A549 (cell line): ENCODE data around the gene GRHL1. TPM values are rescaled to one million over a fixed set of nuclear protein-coding genes. Genes with fewer than 3 reads are reported as not detected.

ENCODE experiments used
- ATAC-seq, 2 experiments: fragments of 200-7000 bp in 1 of 2; fragments of >200 bp in 1 of 2; cut with Nextera tagmentation in 1 of 2; cut with Tn5 transposase in 1 of 2; 3 replicates each; pipeline versions ENCODE4 v1.8.0 to v1.9.1; 2018 to 2020; ENCODE audit warnings: mild to moderate bottlenecking in 1 of 2, moderate library complexity in 1 of 2
- CTCF ChIA-PET: fragments of 300-600 bp; sonication (Branson Sonifier 250); formaldehyde crosslinking; extraction: SDS; loops from one replicate; lab custom pipeline; 2021; ENCODE audit warnings: antibody characterized with exemption, inconsistent platforms; lab: Yijun Ruan, JAX
- POLR2A ChIA-PET: fragments of 350-600 bp; formaldehyde crosslinking; extraction: SDS; loops from one replicate; lab custom pipeline; 2021; ENCODE audit warnings: antibody characterized with exemption, inconsistent platforms; lab: Yijun Ruan, JAX
- DNase-seq, 2 experiments: peaks; one replicate each; pipeline versions ENCODE4 v3.0.0 to v3.0.0-alpha.2; 2011 to 2016; ENCODE audit warnings: low read depth in 1 of 2, low spot score in 1 of 2
- FAIRE-seq: peaks from 2 replicates; lab custom pipeline; 2011; peaks lifted over from hg19 to GRCh38; lab: Jason Lieb, UNC
- H3K27ac ChIP-seq, 2 experiments: fragments of >200 bp; sonication (Bioruptor Twin); formaldehyde crosslinking; 3 replicates each; pipeline ENCODE4 v1.5.1; 2016 to 2017
- H3K4me1 ChIP-seq: fragments of >200 bp; sonication (Bioruptor Twin); formaldehyde crosslinking; 3 replicates; pipeline ENCODE4 v1.6.1; 2016
- H3K4me2 ChIP-seq: fragments of >200 bp; sonication (Bioruptor Twin); formaldehyde crosslinking; 3 replicates; pipeline ENCODE4 v1.6.1; 2016
- H3K4me3 ChIP-seq: fragments of >200 bp; sonication (Bioruptor Twin); formaldehyde crosslinking; 3 replicates; pipeline ENCODE4 v1.5.1; 2016
- H3K9me3 ChIP-seq: fragments of >200 bp; sonication (Bioruptor Twin); formaldehyde crosslinking; 3 replicates; pipeline ENCODE4 v1.6.1; 2016
- ATOH8 ChIP-seq: fragments of 250-450 bp; sonication (Bioruptor Pico); IDR thresholded peaks from 2 replicates; pipeline ENCODE4 v1.5.0; 2020; ENCODE audit warnings: low read depth, mild to moderate bottlenecking, moderate library complexity
- CHD2 ChIP-seq: fragments of 150-350 bp; IDR thresholded peaks from 2 replicates; pipeline ENCODE4 v1.6.1; 2014; ENCODE audit warnings: low read length; ENCODE audit not compliant: partially characterized antibody
- CTCF ChIP-seq: fragments of >200 bp; sonication (Bioruptor Twin); formaldehyde crosslinking; IDR thresholded peaks from 3 replicates; pipeline ENCODE4 v1.5.1; 2016
- EHMT2 ChIP-seq: fragments of 200-600 bp; sonication (generic); IDR thresholded peaks from 2 replicates; pipeline ENCODE4 v1.6.1; 2016; ENCODE audit warnings: antibody characterized with exemption, low read depth, mild to moderate bottlenecking, moderate library complexity
- ESRRA ChIP-seq: fragments of 150-350 bp; IDR thresholded peaks from 2 replicates; pipeline ENCODE4 v1.6.1; 2014; ENCODE audit warnings: mild to moderate bottlenecking, low read length, borderline replicate concordance
- FOSB ChIP-seq: fragments of 250-450 bp; sonication (Bioruptor Pico); IDR thresholded peaks from 2 replicates; pipeline ENCODE4 v1.5.0; 2020; ENCODE audit warnings: mild to moderate bottlenecking, moderate library complexity
- GATA3 ChIP-seq: IDR thresholded peaks from 2 replicates; pipeline ENCODE4 v1.6.1; 2012; ENCODE audit warnings: borderline replicate concordance
- HEYL ChIP-seq: fragments of 250-450 bp; sonication (Bioruptor Pico); IDR thresholded peaks from 2 replicates; pipeline ENCODE4 v1.8.0; 2021; ENCODE audit warnings: mild to moderate bottlenecking, moderate library complexity
- HMGXB4 ChIP-seq: fragments of 250-450 bp; sonication (Bioruptor Pico); IDR thresholded peaks from 2 replicates; pipeline ENCODE4 v1.5.0; 2021; ENCODE audit warnings: mild to moderate bottlenecking, moderate library complexity, borderline replicate concordance
- HOXB13 ChIP-seq: fragments of 250-450 bp; sonication (Bioruptor Pico); IDR thresholded peaks from 2 replicates; pipeline ENCODE4 v1.5.0; 2020; ENCODE audit warnings: low read depth, mild to moderate bottlenecking, moderate library complexity
- HOXB5 ChIP-seq: fragments of 250-450 bp; sonication (Bioruptor Pico); IDR thresholded peaks from 2 replicates; pipeline ENCODE4 v1.5.0; 2020; ENCODE audit warnings: mild to moderate bottlenecking, moderate library complexity
- MAFK ChIP-seq: fragments of 450-650 bp; IDR thresholded peaks from 2 replicates; pipeline ENCODE4 v1.6.1; 2014; ENCODE audit not compliant: partially characterized antibody
- MYC ChIP-seq: IDR thresholded peaks from 2 replicates; pipeline ENCODE4 v1.6.1; 2012; ENCODE audit warnings: mild to moderate bottlenecking, inconsistent platforms, low read length, improper control_type of control experiment, borderline replicate concordance
- POLR2AphosphoS2 ChIP-seq: conservative IDR thresholded peaks from 2 replicates; pipeline ENCODE4 v1.6.1; 2012; ENCODE audit warnings: low read length, improper control_type of control experiment, inconsistent platforms
- RNF2 ChIP-seq: fragments of 200-600 bp; sonication (generic); IDR thresholded peaks from 2 replicates; pipeline ENCODE4 v1.6.1; 2016; ENCODE audit warnings: low read depth, mild to moderate bottlenecking, antibody characterized with exemption, moderate library complexity, borderline replicate concordance
- ZNF302 ChIP-seq: fragments of 250-450 bp; sonication (Bioruptor Pico); IDR thresholded peaks from 2 replicates; pipeline ENCODE4 v1.9.0; 2021; ENCODE audit warnings: inconsistent platforms, mild to moderate bottlenecking, moderate library complexity
- WGBS: methylation state at CpG from one replicate; pipeline ENCODE4 v1.1.6; 2017; ENCODE audit errors: missing lambda C conversion rate; 5-methylcytosine and 5-hydroxymethylcytosine counted together
- polyA plus RNA-seq, 4 experiments: library from polyadenylated mRNA; depleted of rRNA in 3 of 4; stranded (reverse); fragments of >200 nt; fragmentation: RNase III in 1 of 4; extraction: RNeasy Plus Mini Kit Qiagen cat#74134 plus additional on column Dnase treatment in 1 of 4; gene quantifications; 2 replicates in 3 of 4; 3 replicates in 1 of 4; pipeline ENCODE4 v1.2.3, GENCODE V29; 2011 to 2017
- TF ChIP-seq, protein P1 (sequence below): fragments of 200-600 bp; sonication (generic); IDR thresholded peaks from 2 replicates; pipeline ENCODE4 v1.6.1; 2016; ENCODE audit warnings: antibody characterized with exemption, mild to moderate bottlenecking, moderate library complexity
- TF ChIP-seq, protein P2 (sequence below): fragments of 450-650 bp; IDR thresholded peaks from 2 replicates; pipeline ENCODE4 v1.6.1; 2014; ENCODE audit warnings: antibody characterized with exemption

Gene GRHL1
- polyA plus RNA-seq, 2 of the 4 experiments (the other 2 are of a cell fraction), result 0.68 to 1.2 TPM

GRCh38 chr2:9971105-9971818, 19.8 kb downstream of the GRHL1 start:
- ATAC-seq (no peak), FAIRE-seq (no peak), DNase-seq (no peak)
- TF ChIP-seq MYC (no peak), FOSB (no peak), HMGXB4 (CRISPR knock-in tag) (no peak), RNF2 (no peak), HEYL (no peak), ZNF302 (CRISPR knock-in tag) (no peak), CTCF (no peak), POLR2AphosphoS2 (no peak), GATA3 (no peak), ESRRA (no peak), MAFK (no peak), CHD2 (no peak), HOXB5 (no peak), ATOH8 (CRISPR knock-in tag) (no peak), HOXB13 (CRISPR knock-in tag) (no peak), EHMT2 (no peak)
- TF ChIP-seq, protein P1, sequence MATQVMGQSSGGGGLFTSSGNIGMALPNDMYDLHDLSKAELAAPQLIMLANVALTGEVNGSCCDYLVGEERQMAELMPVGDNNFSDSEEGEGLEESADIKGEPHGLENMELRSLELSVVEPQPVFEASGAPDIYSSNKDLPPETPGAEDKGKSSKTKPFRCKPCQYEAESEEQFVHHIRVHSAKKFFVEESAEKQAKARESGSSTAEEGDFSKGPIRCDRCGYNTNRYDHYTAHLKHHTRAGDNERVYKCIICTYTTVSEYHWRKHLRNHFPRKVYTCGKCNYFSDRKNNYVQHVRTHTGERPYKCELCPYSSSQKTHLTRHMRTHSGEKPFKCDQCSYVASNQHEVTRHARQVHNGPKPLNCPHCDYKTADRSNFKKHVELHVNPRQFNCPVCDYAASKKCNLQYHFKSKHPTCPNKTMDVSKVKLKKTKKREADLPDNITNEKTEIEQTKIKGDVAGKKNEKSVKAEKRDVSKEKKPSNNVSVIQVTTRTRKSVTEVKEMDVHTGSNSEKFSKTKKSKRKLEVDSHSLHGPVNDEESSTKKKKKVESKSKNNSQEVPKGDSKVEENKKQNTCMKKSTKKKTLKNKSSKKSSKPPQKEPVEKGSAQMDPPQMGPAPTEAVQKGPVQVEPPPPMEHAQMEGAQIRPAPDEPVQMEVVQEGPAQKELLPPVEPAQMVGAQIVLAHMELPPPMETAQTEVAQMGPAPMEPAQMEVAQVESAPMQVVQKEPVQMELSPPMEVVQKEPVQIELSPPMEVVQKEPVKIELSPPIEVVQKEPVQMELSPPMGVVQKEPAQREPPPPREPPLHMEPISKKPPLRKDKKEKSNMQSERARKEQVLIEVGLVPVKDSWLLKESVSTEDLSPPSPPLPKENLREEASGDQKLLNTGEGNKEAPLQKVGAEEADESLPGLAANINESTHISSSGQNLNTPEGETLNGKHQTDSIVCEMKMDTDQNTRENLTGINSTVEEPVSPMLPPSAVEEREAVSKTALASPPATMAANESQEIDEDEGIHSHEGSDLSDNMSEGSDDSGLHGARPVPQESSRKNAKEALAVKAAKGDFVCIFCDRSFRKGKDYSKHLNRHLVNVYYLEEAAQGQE, result no peak
- TF ChIP-seq, protein P2, sequence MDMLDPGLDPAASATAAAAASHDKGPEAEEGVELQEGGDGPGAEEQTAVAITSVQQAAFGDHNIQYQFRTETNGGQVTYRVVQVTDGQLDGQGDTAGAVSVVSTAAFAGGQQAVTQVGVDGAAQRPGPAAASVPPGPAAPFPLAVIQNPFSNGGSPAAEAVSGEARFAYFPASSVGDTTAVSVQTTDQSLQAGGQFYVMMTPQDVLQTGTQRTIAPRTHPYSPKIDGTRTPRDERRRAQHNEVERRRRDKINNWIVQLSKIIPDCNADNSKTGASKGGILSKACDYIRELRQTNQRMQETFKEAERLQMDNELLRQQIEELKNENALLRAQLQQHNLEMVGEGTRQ, result no peak
- 77% methylated on average over 9 of the region's 9 CpGs for WGBS
- H3K4me2 ChIP-seq, result no peak overlapping the region
- H3K4me3 ChIP-seq, result no peak overlapping the region
- ChIA-PET POLR2A (no interaction called here), CTCF (interaction anchor here (0.8 to 4.0 kb wide), 6 partner anchors 13 to 172 kb away, joined by 3 to 33 read pairs (median 4); no protein-coding TSS in a partner anchor)
- no peak overlapping the region for H3K27ac ChIP-seq
- no peaks in the 10 kb centered on the region for H3K9me3 ChIP-seq
- H3K4me1 ChIP-seq, result peaks cover 19% of the 10 kb centered on the region
